Hepatocyte (in vitro differentiated cells): ENCODE results near the gene OPCML. TPM values are rescaled to one million over a fixed set of nuclear protein-coding genes. Genes with fewer than 3 reads are reported as not detected.

Experiments used
- DNase-seq: peaks from one replicate; pipeline ENCODE4 v3.0.0-alpha.2; 2016; ENCODE audit warnings: low spot score
- H2AFZ ChIP-seq: fragments of 200-600 bp; sonication (generic); 2 replicates; pipeline ENCODE4 v1.6.0; 2016; ENCODE audit warnings: antibody characterized with exemption, mild to moderate bottlenecking
- H3K27ac ChIP-seq: fragments of 200-600 bp; sonication (generic); 2 replicates; pipeline ENCODE4 v1.5.1; 2016; ENCODE audit warnings: mild to moderate bottlenecking
- H3K27me3 ChIP-seq: fragments of 200-600 bp; sonication (generic); 2 replicates; pipeline ENCODE4 v1.6.1; 2016
- H3K36me3 ChIP-seq: fragments of 200-600 bp; sonication (generic); replicated peaks from 2 replicates; pipeline ENCODE4 v1.5.1; 2016; ENCODE audit warnings: low read depth; ENCODE audit not compliant: insufficient read depth
- H3K4me1 ChIP-seq: fragments of 200-600 bp; sonication (generic); 2 replicates; pipeline ENCODE4 v1.5.1; 2016; ENCODE audit warnings: mild to moderate bottlenecking, moderate library complexity; ENCODE audit not compliant: insufficient read depth
- H3K4me2 ChIP-seq: fragments of 200-600 bp; sonication (generic); 2 replicates; pipeline ENCODE4 v1.6.0; 2016
- H3K4me3 ChIP-seq: fragments of 200-600 bp; sonication (generic); 2 replicates; pipeline ENCODE4 v1.5.1; 2016; ENCODE audit warnings: mild to moderate bottlenecking
- H3K79me2 ChIP-seq: fragments of 200-600 bp; sonication (generic); 2 replicates; pipeline ENCODE4 v1.6.0; 2017; ENCODE audit warnings: mild to moderate bottlenecking
- H3K9me2 ChIP-seq: fragments of 200-600 bp; sonication (generic); replicated peaks from 2 replicates; pipeline ENCODE4 v1.6.0; 2017; ENCODE audit warnings: mild to moderate bottlenecking; ENCODE audit not compliant: insufficient read depth
- H3K9me3 ChIP-seq: fragments of 200-600 bp; sonication (generic); 2 replicates; pipeline ENCODE4 v1.5.1; 2016; ENCODE audit warnings: low read depth, mild to moderate bottlenecking
- H4K20me1 ChIP-seq: fragments of 200-600 bp; sonication (generic); 2 replicates; pipeline ENCODE4 v1.6.0; 2016; ENCODE audit warnings: mild to moderate bottlenecking; ENCODE audit not compliant: insufficient read depth, poor library complexity, severe bottlenecking
- CTCF ChIP-seq: fragments of 200-600 bp; sonication (generic); IDR thresholded peaks from 2 replicates; pipeline ENCODE4 v1.5.1; 2016; ENCODE audit warnings: antibody characterized with exemption, mild to moderate bottlenecking; ENCODE audit not compliant: poor library complexity
- EZH2 ChIP-seq: fragments of 200-600 bp; sonication (generic); IDR thresholded peaks from 2 replicates; pipeline ENCODE4 v1.6.1; 2016; ENCODE audit warnings: antibody characterized with exemption, mild to moderate bottlenecking, borderline replicate concordance
- EZH2phosphoT487 ChIP-seq: fragments of 200-600 bp; sonication (generic); IDR thresholded peaks from one replicate; pipeline ENCODE4 v1.6.1; 2018; ENCODE audit warnings: antibody characterized with exemption, mild to moderate bottlenecking, low read depth, moderate library complexity; ENCODE audit not compliant: unreplicated experiment, severe bottlenecking
- WGBS: methylation state at CpG from one replicate; pipeline ENCODE4 v1.1.6; 2016; ENCODE audit warnings: low lambda C conversion rate; ENCODE audit errors: missing lambda C conversion rate; 5-methylcytosine and 5-hydroxymethylcytosine counted together
- polyA plus RNA-seq: library from polyadenylated mRNA; unstranded; fragments of >200 nt; fragmentation: Nextera tagmentation; extraction: Ambion mirVana; gene quantifications from 2 replicates; pipeline ENCODE4 v1.2.1, GENCODE V29; 2016
- total RNA-seq: library from RNA; depleted of rRNA; stranded (reverse); fragments of >200 nt; gene quantifications from 2 replicates; pipeline ENCODE4 v1.2.3, GENCODE V29; 2014

The OPCML gene
- total and polyA plus RNA-seq, 2 experiments from 2014 or later: 0.37 to 0.98 TPM

- no peak overlapping the region for H2AFZ ChIP-seq
- no peaks in the 10 kb centered on the region for H3K9me2 ChIP-seq
- no peaks in the 10 kb centered on the region for H3K36me3 ChIP-seq
- no peak for DNase-seq
- H3K27me3 ChIP-seq: no peaks in the 10 kb centered on the region
- H3K4me3 ChIP-seq: no peak overlapping the region
- no peaks in the 10 kb centered on the region for H3K79me2 ChIP-seq
- TF ChIP-seq EZH2phosphoT487: no peak
- no peak for TF ChIP-seq CTCF
- TF ChIP-seq EZH2: no peak
- no peak overlapping the region for H3K4me2 ChIP-seq
- H3K9me3 ChIP-seq: no peaks in the 10 kb centered on the region
- 89% methylated on average over 7 of the region's 7 CpGs for WGBS
- no peaks in the 10 kb centered on the region for H3K4me1 ChIP-seq
- H4K20me1 ChIP-seq: no peaks in the 10 kb centered on the region
- no peak overlapping the region for H3K27ac ChIP-seq
These were observed 132.3 kb downstream of the OPCML start for GRCh38 chr11:133399855-133400625.

DNA sequence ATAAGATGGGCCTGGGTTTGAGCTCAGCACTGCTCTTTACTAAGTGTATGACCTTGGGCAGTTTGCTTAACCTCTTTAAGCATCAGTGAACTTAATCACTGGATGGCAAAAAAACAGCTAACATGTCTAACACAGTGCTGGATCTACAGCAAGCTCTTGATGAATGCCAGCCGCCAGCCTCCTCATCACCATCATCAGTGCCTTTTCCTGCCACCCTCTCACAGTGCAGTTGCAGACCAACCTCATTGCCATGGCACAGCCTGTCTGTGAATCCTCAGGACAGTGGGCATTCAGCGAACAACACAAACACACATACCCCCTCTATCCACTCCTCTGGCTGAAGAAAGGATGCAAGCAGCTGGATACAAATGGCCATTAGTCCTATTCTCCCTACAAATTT is 133.0 kb downstream of the OPCML start:
- no peaks in the 10 kb centered on the region for H3K9me2 ChIP-seq
- 97% methylated on average over 2 of the region's 2 CpGs for WGBS
- TF ChIP-seq CTCF (no peak), EZH2 (no peak), EZH2phosphoT487 (no peak)
- no peaks in the 10 kb centered on the region for H3K9me3 ChIP-seq
- DNase-seq: no peak
- no peaks in the 10 kb centered on the region for H3K4me1 ChIP-seq
- no peaks in the 10 kb centered on the region for H3K27me3 ChIP-seq
- no peaks in the 10 kb centered on the region for H3K36me3 ChIP-seq
- H3K79me2 ChIP-seq: no peaks in the 10 kb centered on the region
- H3K4me3 ChIP-seq: no peak overlapping the region
- no peak overlapping the region for H3K4me2 ChIP-seq
- H4K20me1 ChIP-seq: no peaks in the 10 kb centered on the region
- no peak overlapping the region for H2AFZ ChIP-seq
- no peak overlapping the region for H3K27ac ChIP-seq

DNA sequence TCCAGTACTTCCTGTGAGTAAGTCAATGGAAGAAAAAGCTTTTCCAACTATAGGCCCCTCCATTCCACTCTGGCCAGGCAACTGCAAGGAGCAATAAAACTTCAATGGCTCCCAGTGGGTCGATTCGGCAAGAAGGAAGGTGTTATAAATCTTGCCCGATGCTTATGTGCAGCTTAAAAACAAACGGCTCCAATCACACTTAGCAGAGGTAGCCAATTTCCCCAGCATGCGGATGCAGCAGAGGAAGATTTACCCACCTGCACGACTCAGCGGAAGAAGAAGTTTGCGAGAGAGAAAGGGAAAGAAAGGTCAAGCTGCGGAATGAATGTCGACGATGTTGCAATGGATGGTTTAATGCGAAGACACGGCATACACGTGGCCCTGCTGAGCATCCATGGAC is 141.5 kb downstream of the OPCML start:
- no peak overlapping the region for H3K27ac ChIP-seq
- H3K4me2 ChIP-seq: no peak overlapping the region
- DNase-seq: no peak
- H3K79me2 ChIP-seq: no peaks in the 10 kb centered on the region
- H3K9me3 ChIP-seq: no peaks in the 10 kb centered on the region
- H3K4me3 ChIP-seq: no peak overlapping the region
- H3K27me3 ChIP-seq: no peaks in the 10 kb centered on the region
- H3K4me1 ChIP-seq: peaks cover 5% of the 10 kb centered on the region
- H4K20me1 ChIP-seq: no peaks in the 10 kb centered on the region
- TF ChIP-seq EZH2phosphoT487: no peak
- TF ChIP-seq CTCF: no peak
- no peak for TF ChIP-seq EZH2
- no peaks in the 10 kb centered on the region for H3K9me2 ChIP-seq
- H3K36me3 ChIP-seq: no peaks in the 10 kb centered on the region
- no peak overlapping the region for H2AFZ ChIP-seq
- 94% methylated on average over 14 of the region's 14 CpGs for WGBS
